Neural progenitor cell (in vitro differentiated cells): Measurements from ENCODE around the gene ADAT1.

ENCODE experiments used
- CTCF ChIP-seq: fragments of 200-600 bp; sonication (generic); IDR thresholded peaks from 2 replicates; pipeline ENCODE4 v1.5.1; 2017; ENCODE audit warnings: antibody characterized with exemption, mild to moderate bottlenecking
- EZH2 ChIP-seq: fragments of 200-600 bp; sonication (generic); IDR thresholded peaks from 2 replicates; pipeline ENCODE4 v1.6.1; 2017; ENCODE audit warnings: antibody characterized with exemption, mild to moderate bottlenecking, moderate library complexity

- TF ChIP-seq CTCF (no peak), EZH2 (no peak)
Measured at GRCh38 chr16:75617121-75617520, 6.0 kb downstream of the ADAT1 start.
